Activated naive CD4-positive, alpha-beta T cell treated with anti-CD3 and anti-CD28 coated beads, Interleukin-2, amount 50 U/mL, for 72 hours (primary cell): ENCODE measurements around the gene EFCAB11. TPM values are rescaled to one million over a fixed set of nuclear protein-coding genes. Genes with fewer than 3 reads are reported as not detected.
A peak's percentile ranks its signal among the peaks of the same experiment; 100 is the strongest.

Experiments used
- ATAC-seq, 2 donors: fragments of 150-1000 bp; cut with Tn5 transposase; 2 replicates each; pipeline ENCODE4 v1.10.0; 2021; ENCODE audit warnings: mild to moderate bottlenecking in 2 of 2, moderate library complexity in 2 of 2
- DNase-seq, 2 donors: peaks; one replicate each; pipeline ENCODE4 v3.0.0; 2021 to 2022; ENCODE audit warnings: low spot score in 2 of 2
- H3K27ac Mint-ChIP-seq, 2 donors: one replicate each; pipeline ENCODE4 v1.8.0; 2022; ENCODE audit warnings: mild to moderate bottlenecking in 2 of 2, mixed read lengths in 2 of 2
- H3K36me3 Mint-ChIP-seq, 2 donors: one replicate each; pipeline ENCODE4 v1.8.0; 2022; ENCODE audit warnings: mixed read lengths in 2 of 2
- H3K9me3 Mint-ChIP-seq, 2 donors: one replicate each; pipeline ENCODE4 v1.8.0; 2022; ENCODE audit warnings: mixed read lengths in 2 of 2
- total RNA-seq, 2 donors: library from RNA; stranded (reverse); gene quantifications; one replicate each; pipeline ENCODE4 v1.2.3, GENCODE V29; 2022

The EFCAB11 gene
- total RNA-seq, 2 donors from 2014 or later = 8.9 to 12.5 TPM

- H3K36me3 Mint-ChIP-seq = no peaks in the 10 kb centered on the region
- no peak for ATAC-seq
- H3K9me3 Mint-ChIP-seq = no peaks in the 10 kb centered on the region
- no peak overlapping the region for H3K27ac Mint-ChIP-seq
- no peak for DNase-seq
These were observed 161.8 kb downstream of the EFCAB11 start for GRCh38 chr14:89792489-89793366.

GRCh38 chr14:89787525-89787924 is 167.0 kb downstream of the EFCAB11 start:
- no peaks in the 10 kb centered on the region for H3K36me3 Mint-ChIP-seq
- no peak for DNase-seq
- no peaks in the 10 kb centered on the region for H3K9me3 Mint-ChIP-seq
- H3K27ac Mint-ChIP-seq = no peak overlapping the region
- ATAC-seq = no peak

DNA sequence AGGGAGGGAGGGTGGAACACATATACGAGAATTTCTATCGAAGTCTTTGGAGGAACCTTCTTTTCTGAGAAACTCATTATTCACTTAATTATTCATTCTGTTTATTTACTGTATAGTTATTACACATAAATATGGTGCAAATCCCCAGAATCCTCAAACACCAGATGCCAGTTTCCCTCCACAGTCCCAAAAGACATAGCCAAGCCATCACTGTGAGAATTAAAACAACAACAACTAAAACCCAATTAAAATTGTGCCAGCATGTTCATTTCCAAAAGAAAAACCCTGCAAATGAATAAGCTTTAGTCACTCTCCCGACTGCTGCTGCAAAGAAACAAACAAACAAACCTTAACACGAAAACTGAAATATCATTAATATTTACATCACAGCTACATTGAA is 173.5 kb downstream of the EFCAB11 start:
- peaks cover 0 to 5% of the 10 kb centered on the region in 2 donors for H3K9me3 Mint-ChIP-seq
- H3K27ac Mint-ChIP-seq = no peak overlapping the region
- no peak for ATAC-seq
- DNase-seq = no peak
- peaks cover 0 to 4% of the 10 kb centered on the region in 2 donors for H3K36me3 Mint-ChIP-seq

- no peak for ATAC-seq
- peaks cover 0 to 5% of the 10 kb centered on the region in 2 donors for H3K9me3 Mint-ChIP-seq
- peaks cover 0 to 4% of the 10 kb centered on the region in 2 donors for H3K36me3 Mint-ChIP-seq
- no peak overlapping the region for H3K27ac Mint-ChIP-seq
- no peak for DNase-seq
These were observed 174.8 kb downstream of the EFCAB11 start for GRCh38 chr14:89779707-89780106.

DNA sequence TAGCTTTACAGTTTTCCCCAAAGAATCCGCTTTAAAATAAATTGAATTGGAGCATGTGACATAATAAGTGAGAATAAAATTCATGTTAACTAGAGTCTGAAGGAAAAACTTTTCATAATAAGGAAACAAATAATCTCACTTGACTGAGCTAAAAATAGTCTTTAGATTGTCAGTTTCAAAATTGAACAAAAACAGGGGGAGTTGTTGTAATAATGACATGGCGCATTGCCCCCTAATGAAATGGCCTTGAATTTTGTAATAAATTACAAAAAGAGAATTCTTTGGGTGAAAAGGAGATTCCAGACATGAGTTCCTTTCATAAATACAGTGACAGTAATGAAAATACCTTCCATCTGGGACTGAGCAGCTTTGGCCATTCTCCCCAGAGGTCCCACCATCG is 178.6 kb downstream of the EFCAB11 start:
- peaks cover 0 to 4% of the 10 kb centered on the region in 2 donors for H3K36me3 Mint-ChIP-seq
- DNase-seq = no peak
- peaks cover 0 to 5% of the 10 kb centered on the region in 2 donors for H3K9me3 Mint-ChIP-seq
- no peak for ATAC-seq
- no peak overlapping the region for H3K27ac Mint-ChIP-seq

- DNase-seq (no peak), ATAC-seq (no peak)
- no peak overlapping the region for H3K27ac Mint-ChIP-seq
- peaks cover 0 to 5% of the 10 kb centered on the region in 2 donors for H3K9me3 Mint-ChIP-seq
- H3K36me3 Mint-ChIP-seq = peaks cover 0 to 4% of the 10 kb centered on the region in 2 donors
These were observed 179.4 kb downstream of the EFCAB11 start for GRCh38 chr14:89775151-89775550.

- DNase-seq (peak; percentile 61 to 63), ATAC-seq (peak; percentile 86 to 94)
- Mint-ChIP-seq H3K27ac (peak overlapping the region in 1 of 2 donors; percentile 22), H3K9me3 (peaks cover 0 to 1% of the 10 kb centered on the region in 2 donors), H3K36me3 (no peaks in the 10 kb centered on the region)
These were observed 180.8 kb downstream of the EFCAB11 start for GRCh38 chr14:89773644-89774316.

DNA sequence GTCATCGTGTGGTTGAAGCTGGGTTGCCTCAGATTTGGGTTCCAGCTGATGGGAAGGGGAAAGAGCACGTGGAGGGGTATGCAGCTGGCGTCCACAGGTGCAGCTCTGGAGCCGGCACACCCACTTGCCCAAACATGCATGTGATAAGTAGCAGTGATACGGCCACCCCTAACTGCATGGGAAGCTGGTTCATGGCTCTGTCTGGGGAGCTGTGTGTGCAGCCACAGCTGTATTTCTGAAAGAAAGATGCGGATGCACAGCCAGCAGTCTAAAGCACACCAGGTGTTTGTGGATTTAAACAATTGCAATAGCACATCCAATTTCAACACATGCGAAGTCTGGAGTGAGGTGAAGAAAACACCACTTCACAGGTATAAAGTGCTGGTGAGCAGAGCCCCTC is 181.4 kb downstream of the EFCAB11 start:
- ATAC-seq (no peak), DNase-seq (no peak)
- Mint-ChIP-seq H3K9me3 (no peaks in the 10 kb centered on the region), H3K27ac (peak overlapping the region in 1 of 2 donors; percentile 22), H3K36me3 (no peaks in the 10 kb centered on the region)

GRCh38 chr14:89771251-89771650 is 183.3 kb downstream of the EFCAB11 start:
- no peak for ATAC-seq
- peaks cover 4 to 5% of the 10 kb centered on the region in 2 donors for H3K9me3 Mint-ChIP-seq
- peaks cover 0 to 3% of the 10 kb centered on the region in 2 donors for H3K36me3 Mint-ChIP-seq
- H3K27ac Mint-ChIP-seq = no peak overlapping the region
- DNase-seq = no peak

- Mint-ChIP-seq H3K36me3 (peaks cover 0 to 6% of the 10 kb centered on the region in 2 donors), H3K27ac (peak overlapping the region; percentile 66 to 84), H3K9me3 (peaks cover 6% of the 10 kb centered on the region in 2 donors)
- peak in 1 of 2 donors; percentile 56 for DNase-seq
- peak; percentile 86 to 89 for ATAC-seq
These were observed 186.7 kb downstream of the EFCAB11 start for GRCh38 chr14:89767861-89768268.

GRCh38 chr14:89767131-89767530 is 187.4 kb downstream of the EFCAB11 start:
- Mint-ChIP-seq H3K9me3 (peaks cover 6 to 11% of the 10 kb centered on the region in 2 donors), H3K36me3 (peaks cover 0 to 6% of the 10 kb centered on the region in 2 donors), H3K27ac (peak overlapping the region; percentile 66 to 84)
- ATAC-seq = peak in 1 of 2 donors; percentile 40
- DNase-seq = no peak

DNA sequence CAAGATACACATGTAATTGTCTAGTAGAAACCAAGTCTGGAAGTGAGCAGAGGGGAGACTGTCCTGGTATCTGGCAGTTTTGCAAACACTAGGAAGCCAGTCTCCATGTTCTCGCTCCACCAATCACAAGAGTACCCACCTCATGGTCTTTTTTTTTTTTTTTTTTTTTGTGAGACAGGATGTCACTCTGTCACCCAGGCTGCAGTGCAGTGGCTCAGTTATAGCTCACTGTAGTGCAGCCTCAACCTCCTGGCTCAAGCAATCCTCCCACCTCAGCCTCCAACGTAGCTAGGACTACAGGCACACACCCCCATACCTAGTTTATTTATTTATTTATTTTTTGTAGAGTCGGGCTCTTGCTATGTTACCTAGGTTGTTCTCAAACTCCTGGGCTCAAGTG is 189.2 kb downstream of the EFCAB11 start:
- ATAC-seq = no peak
- Mint-ChIP-seq H3K36me3 (peaks cover 0 to 6% of the 10 kb centered on the region in 2 donors), H3K27ac (no peak overlapping the region), H3K9me3 (peaks cover 6 to 17% of the 10 kb centered on the region in 2 donors)
- DNase-seq = no peak

DNA sequence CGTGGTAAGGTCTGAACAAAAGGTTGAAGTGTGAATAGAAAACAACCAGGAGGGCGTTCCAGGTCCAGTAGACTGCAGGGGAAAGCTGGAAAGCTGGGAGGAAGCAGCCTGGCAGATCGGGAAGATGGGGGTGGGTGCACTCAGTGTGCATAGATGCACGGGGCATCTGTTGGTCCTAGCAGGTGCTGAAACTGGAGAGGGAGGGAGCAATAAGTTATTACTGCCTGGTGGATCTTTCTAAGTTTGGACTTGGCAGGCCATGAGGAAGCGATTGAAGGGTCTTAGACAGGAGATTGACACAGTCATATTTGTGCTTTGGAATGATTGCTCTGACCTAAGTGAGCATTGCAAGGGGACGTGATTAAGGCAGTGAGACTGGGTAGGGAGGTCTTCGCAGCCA is 194.4 kb downstream of the EFCAB11 start:
- ATAC-seq = no peak
- H3K9me3 Mint-ChIP-seq = peaks cover 6 to 24% of the 10 kb centered on the region in 2 donors
- peaks cover 7 to 11% of the 10 kb centered on the region in 2 donors for H3K36me3 Mint-ChIP-seq
- DNase-seq = no peak
- H3K27ac Mint-ChIP-seq = no peak overlapping the region

GRCh38 chr14:89757313-89757939 is 197.1 kb downstream of the EFCAB11 start:
- Mint-ChIP-seq H3K27ac (no peak overlapping the region), H3K9me3 (peaks cover 6 to 34% of the 10 kb centered on the region in 2 donors), H3K36me3 (peaks cover 7 to 23% of the 10 kb centered on the region in 2 donors)
- ATAC-seq (no peak), DNase-seq (no peak)

DNA sequence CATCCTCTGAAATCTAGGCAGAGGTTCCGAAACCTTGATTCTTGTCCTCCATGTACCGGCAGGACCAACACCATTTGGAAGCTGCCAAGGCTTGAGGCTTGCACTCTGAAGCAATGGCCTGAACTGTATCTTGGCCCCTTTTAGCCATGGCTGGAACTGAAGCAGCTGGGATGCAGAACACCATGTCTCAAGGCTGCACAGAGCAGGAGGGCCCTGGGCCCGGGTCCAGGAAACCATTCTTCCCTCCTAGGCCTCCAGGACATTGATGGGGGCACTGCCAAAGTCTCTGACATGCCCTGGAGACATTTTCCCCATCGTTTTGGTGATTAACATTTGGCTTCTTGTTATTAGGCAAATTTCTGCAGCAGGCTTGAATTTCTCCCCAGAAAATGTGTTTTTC is 198.7 kb downstream of the EFCAB11 start:
- peaks cover 6 to 34% of the 10 kb centered on the region in 2 donors for H3K9me3 Mint-ChIP-seq
- ATAC-seq (no peak), DNase-seq (no peak)
- no peak overlapping the region for H3K27ac Mint-ChIP-seq
- H3K36me3 Mint-ChIP-seq = peaks cover 7 to 23% of the 10 kb centered on the region in 2 donors

DNA sequence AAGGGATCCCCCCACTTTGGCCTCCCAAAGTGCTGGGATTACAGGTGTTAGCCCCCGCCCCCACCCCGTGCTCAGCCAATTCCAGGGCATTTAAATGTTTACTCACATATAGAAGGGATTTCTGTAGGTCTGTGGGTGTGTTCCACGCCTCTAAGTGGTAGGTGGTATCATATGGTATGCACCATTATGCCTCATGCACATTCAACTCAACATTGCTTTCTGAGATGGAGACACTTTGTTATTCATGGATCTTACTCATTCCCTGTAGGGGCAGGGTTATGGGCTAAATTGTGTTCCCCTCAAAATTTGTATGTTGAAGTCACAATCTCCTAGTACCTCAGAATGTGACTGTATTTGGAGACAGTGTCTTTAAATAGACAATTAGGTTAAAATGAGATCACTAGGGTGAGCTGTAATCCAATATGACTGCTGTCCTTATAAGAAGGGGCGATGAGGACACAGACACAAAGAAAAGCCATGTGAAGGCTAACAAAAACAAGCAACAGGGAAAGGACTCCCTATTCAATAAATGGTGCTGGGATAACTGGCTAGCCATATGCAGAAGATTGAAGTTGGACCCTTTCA is 200.6 kb downstream of the EFCAB11 start:
- peak in 1 of 2 donors; percentile 14 for ATAC-seq
- DNase-seq = no peak
- Mint-ChIP-seq H3K36me3 (peaks cover 7 to 23% of the 10 kb centered on the region in 2 donors), H3K9me3 (peaks cover 6 to 27% of the 10 kb centered on the region in 2 donors), H3K27ac (no peak overlapping the region)
